Subcutaneous adipose tissue (tissue), 4 donors: ENCODE data around the gene APBA3. TPM values are rescaled to one million over a fixed set of nuclear protein-coding genes. Genes with fewer than 3 reads are reported as not detected.

Experiments used
- total RNA-seq, 4 donors: library from RNA; depleted of rRNA; stranded (reverse); fragments of >200 nt; gene quantifications; one replicate each; pipeline ENCODE4 v1.1.0, GENCODE V29; 2016
- TF ChIP-seq, protein P1 (sequence below): fragments of 450-650 bp; IDR thresholded peaks from one replicate; pipeline ENCODE4 v1.5.1; 2016; ENCODE audit warnings: low read depth, mild to moderate bottlenecking, control low read depth, antibody characterized with exemption, moderate library complexity

APBA3 gene
- total RNA-seq, 4 donors from 2014 or later = 12.4 to 31.3 (median 15.4) TPM

DNA sequence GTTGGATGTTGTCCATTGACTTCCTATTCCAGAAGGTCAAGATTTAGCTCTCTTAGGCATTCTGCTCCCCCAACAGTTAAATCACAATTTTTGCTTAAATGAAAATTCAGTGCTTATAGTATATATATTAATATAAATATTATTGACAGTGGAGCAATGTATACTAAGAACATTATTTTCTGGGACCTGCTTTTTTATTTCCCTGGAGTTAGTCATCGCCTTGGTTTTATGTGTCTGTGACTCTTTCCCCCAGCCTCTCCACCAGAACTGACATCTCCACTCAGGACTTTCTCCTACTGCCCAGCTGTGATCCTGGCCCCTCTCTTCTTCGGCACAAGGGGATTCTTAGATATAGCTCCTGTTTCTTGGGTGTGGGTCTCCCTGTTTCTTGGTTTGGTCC lies 34.9 kb upstream of the APBA3 start:
- TF ChIP-seq, protein P1, sequence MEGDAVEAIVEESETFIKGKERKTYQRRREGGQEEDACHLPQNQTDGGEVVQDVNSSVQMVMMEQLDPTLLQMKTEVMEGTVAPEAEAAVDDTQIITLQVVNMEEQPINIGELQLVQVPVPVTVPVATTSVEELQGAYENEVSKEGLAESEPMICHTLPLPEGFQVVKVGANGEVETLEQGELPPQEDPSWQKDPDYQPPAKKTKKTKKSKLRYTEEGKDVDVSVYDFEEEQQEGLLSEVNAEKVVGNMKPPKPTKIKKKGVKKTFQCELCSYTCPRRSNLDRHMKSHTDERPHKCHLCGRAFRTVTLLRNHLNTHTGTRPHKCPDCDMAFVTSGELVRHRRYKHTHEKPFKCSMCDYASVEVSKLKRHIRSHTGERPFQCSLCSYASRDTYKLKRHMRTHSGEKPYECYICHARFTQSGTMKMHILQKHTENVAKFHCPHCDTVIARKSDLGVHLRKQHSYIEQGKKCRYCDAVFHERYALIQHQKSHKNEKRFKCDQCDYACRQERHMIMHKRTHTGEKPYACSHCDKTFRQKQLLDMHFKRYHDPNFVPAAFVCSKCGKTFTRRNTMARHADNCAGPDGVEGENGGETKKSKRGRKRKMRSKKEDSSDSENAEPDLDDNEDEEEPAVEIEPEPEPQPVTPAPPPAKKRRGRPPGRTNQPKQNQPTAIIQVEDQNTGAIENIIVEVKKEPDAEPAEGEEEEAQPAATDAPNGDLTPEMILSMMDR = no peak

GRCh38 chr19:3793799-3794198 lies 32.3 kb upstream of the APBA3 start:
- TF ChIP-seq, protein P1 = no peak

GRCh38 chr19:3792114-3792513 lies 30.6 kb upstream of the APBA3 start:
- TF ChIP-seq, protein P1 = no peak

DNA sequence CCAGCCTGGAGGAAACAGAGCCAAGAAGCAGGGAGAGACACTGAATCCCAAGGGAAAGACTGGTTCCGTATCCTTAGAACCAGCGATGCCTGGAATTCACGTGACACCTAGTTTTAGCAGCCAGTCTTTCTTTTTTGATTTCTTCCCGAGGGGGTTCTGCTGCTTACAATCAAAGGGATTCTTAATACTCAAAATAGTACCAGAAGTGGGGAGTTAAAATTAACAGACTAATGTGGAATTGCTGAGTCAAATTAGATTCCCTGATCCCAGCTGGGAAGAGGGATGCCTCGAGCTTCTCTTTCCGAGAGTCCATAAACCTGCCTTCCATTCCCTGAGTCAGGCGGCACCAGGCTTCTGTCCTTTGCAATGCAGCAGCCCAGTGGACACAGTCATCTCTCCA lies 29.4 kb upstream of the APBA3 start:
- TF ChIP-seq, protein P1 = no peak

DNA sequence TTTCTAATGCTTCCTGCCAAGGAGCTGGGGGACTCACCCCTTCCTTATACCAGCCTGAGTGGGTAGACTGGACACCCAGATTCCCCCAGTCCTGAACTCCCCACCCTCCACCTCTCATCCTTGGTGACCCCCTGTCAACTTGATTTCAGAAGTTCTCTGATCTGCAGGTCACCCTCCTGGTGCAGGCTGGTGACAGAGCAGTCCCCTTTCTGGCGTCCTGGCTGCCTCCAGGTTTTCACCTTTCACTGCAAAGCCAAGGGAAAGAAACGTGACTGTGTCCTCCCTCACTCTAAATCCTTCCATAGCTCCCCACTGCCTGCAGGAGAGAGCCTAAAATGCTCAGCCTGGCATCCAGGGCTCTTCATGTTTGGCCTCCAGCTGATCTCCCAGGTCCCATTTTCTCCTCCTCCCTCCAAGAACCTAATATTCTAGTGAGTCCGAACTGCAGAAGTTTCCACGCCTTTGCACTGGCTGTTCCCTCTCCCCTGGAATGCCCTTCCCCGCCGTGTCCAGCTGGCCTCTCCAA lies 28.8 kb upstream of the APBA3 start:
- TF ChIP-seq, protein P1 = no peak

DNA sequence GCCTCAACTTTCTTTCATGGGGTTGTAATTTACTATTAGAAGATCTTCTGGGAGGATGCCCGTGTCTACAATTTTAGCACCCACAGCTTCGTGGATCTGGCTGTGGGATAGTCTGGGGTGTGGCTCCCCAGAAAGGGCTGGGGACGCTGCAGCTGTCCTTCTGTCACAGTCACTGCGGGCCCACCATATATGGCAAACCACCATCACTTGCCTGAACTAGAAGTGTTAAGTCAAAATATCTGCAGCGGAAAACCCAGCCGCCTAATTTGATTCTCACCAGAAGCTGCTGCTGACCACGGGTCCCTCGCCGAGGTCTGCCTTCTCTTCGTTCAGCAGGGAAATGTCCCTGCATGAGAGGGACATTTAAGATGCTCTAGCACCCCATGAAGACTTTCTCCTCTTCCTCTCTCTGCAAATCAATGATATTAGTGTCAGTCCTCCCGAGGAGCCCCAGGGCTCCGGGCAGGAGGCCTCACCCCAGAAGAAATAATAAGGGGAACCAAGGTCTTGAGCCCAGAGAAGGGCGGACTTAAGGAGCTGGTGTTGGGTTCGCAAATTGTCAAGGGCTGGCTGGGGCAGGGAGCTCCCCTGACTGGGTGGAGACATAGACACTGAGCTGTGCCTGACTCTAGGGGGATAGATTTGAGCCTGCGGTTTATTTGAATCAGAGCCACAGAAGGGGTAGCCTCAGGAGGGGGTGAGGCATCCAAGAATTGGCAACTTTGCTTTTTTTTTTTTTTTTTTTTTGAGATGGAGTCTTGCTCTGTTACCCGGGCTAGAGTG lies 27.7 kb upstream of the APBA3 start:
- TF ChIP-seq, protein P1 = no peak

DNA sequence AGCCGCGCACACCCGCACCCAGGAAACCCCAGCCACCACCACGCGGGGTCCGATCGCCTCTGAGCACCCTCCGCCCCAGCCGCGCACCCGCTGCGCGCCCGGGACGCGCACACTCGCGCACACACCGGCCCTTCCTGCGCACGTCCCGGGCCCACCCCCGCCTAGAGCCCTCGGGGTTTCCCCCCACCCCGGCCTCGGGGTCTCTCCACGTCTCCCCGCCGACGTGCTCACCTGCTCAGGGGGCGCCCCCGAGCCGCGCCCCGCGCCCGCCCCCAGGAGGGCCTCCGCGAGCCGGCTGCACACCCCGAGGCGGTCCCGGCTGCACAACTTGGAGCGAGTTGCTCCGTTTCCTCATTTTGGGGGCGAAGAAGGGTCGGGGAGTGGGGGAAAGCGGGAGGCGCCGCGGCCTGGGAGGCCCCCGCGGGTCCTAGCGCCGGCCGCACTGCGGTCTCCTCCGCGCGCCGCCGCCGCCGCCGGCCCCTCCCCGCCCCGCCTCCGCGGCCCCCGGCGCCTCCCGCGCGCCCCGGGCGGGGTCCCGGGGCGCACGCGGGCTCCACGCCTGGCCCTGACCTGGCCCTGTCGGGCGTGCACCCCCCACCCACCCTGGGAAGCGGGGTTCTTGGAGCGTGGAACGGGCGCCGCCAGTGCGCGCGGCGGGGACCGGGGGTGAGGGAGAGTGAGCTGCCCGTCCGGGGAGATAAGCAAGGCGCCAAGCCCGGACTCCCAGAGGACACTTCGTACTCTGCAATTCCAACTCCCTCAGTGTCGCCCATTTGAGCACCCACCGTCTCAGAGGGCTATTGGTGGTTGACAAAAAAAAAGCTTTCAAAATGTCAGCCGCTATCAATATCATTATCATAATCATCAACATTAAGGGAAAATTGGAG lies 24.7 kb upstream of the APBA3 start, which contains the start of gene MATK:
TSS of gene MATK (minus strand) at position 444 of the 887 bp plus-strand sequence. CDS start 1,246 bp downstream, outside the sequence.
- TF ChIP-seq, protein P1 = no peak
